HG03066 (cell line): ENCODE measurements around the gene A1BG.
A peak's percentile ranks its signal among the peaks of the same experiment; 100 is the strongest.
"Not testable (repeated sequence)": the region's sequence is repeated elsewhere in the genome, so short reads cannot be mapped to it uniquely, and the experiment has no call there.

ENCODE experiments used
- ATAC-seq: cut with Tn5 transposase; IDR thresholded peaks from one replicate; pipeline ENCODE4 v1.9.1; 2021; ENCODE audit warnings: low read depth; ENCODE audit not compliant: unreplicated experiment

A1BG gene

DNA sequence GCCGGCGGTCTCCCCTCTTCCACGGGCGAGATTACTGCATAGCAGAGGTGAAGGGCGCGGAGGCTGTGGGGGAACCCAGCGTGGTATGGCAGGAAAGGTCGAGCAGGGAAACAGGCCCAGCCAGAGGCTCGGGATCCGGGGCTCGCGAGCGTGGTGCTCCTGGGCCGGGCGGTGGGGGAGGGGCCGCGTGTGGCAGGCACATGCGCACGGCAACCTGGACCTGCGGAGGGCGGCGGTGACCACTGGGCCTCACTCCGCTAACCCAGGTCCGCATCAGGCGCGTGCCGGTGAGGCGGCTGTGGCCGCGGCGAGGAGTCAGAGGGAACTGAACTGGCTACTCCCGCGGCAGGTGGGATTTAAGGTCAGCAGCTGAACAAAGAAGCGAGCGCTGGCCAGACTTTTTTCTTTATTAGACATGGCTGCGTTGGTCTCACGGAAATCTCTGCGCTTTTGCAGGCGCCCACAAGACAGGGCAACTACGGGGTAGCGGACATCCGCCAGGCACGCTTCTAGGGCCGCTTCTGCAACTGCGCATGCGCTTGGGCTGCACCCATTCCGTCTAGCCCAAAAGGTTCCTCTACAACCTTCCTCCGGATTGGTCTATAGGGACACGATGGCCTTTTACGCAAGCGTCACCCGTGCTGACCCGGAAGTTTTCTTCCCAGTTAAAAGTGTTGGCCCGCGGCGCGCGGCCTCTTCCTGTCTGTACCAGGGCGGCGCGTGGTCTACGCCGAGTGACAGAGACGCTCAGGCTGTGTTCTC, 33.5 kb upstream of the A1BG start, which contains the start of gene RPS5:
RPS5 (plus strand) TSS at position 694 of the 762 bp plus-strand sequence. CDS start 869 bp downstream, outside the sequence.
- peak; percentile 82 for ATAC-seq

DNA sequence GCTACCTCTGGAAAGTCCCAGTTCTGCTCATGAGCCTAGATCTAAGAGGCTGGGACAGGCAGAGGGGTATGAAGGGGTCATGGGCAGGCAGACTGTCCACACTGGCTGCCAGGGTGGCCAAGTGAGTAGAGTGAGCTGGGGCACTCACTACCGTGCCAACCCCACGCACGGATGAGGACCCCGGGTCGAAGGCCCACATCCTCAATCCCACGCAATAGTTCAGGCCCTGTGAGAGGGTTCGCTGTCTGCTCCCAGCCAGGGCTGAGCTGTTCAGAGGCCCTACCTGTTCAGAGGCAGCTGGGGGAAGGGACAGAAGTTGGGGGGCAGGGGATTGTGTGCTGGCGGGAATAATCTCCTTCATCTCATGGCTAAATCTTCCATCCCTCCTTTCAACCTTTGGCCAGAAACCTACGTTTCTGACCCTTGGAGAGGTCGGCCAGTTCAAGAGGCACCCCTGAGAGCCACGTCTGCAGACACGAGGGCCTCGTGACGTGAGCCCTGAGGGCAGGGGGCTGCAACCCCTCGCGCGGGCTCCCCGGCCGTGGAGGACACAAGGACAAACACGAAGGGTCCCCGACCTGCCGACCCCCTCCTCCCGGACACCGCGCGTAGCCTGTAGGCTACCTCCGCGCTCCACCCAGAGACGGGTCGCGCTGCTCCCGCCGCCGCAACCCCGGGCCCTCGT, 32.7 kb upstream of the A1BG start:
- peak; percentile 10 for ATAC-seq

DNA sequence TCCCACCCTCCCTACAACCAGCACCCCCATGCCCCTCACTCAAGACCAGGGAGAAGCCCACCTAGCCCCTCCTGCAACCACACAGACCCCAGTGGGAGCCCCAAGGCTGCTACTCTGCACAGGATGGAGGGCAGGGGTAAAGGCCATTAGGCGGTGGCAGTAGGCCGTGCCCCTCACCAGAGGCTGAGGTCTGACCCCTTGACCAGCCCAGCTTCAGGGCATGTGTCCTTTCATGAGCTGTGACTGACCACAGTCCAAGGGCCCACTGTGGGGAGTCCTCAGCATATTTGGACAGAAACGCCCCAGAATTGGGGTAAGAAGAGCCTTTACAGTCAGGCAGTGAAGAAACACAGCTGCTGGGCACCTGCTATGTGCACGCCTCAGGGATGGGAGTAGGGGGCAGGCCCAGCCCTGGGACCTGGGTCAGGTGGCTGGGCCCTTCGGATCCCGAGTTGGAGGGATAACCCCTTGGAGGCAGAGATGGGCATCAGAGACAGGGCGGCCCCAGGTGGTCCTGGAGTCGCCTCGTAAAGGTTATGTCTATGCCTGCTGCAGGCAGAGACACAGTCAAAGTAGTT, 32.1 kb upstream of the A1BG start:
- no peak for ATAC-seq

GRCh38 chr19:58382997-58383603, 29.8 kb upstream of the A1BG start:
- no peak for ATAC-seq

GRCh38 chr19:58381460-58382212, 28.3 kb upstream of the A1BG start:
- ATAC-seq, result no peak

GRCh38 chr19:58380662-58381459, 27.6 kb upstream of the A1BG start, which contains the start of gene ZNF837:
TSS of gene ZNF837 (minus strand) at chr19:58381030. CDS start at chr19:58369332, 11,698 bp downstream.
- peak; percentile 85 for ATAC-seq

GRCh38 chr19:58380037-58380661, 26.9 kb upstream of the A1BG start:
- no peak for ATAC-seq

GRCh38 chr19:58379246-58379645, 26.0 kb upstream of the A1BG start:
- no peak for ATAC-seq

- not testable (repeated sequence) for ATAC-seq
Measured at GRCh38 chr19:58376724-58377123, 23.4 kb upstream of the A1BG start.

DNA sequence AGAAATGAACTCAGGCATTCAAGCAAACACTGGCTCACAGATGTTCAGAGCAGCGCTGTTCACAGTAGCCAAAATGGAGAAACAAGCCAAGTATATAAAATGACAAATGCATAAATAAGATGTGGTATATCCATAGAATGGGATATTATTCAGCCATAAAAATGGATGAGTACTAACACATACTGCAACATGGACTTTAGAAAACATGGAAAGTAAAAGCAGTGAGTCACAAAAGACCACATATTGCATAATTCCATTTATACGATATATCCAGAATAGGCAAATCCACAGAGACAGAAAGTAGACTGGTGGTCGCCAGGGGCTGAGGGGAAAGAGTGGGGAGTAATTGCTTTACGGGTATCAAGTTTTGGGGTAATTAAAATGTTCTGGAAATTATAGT, 20.9 kb upstream of the A1BG start:
- no peak for ATAC-seq

- ATAC-seq, result no peak
Measured at GRCh38 chr19:58372311-58373133, 19.2 kb upstream of the A1BG start.

DNA sequence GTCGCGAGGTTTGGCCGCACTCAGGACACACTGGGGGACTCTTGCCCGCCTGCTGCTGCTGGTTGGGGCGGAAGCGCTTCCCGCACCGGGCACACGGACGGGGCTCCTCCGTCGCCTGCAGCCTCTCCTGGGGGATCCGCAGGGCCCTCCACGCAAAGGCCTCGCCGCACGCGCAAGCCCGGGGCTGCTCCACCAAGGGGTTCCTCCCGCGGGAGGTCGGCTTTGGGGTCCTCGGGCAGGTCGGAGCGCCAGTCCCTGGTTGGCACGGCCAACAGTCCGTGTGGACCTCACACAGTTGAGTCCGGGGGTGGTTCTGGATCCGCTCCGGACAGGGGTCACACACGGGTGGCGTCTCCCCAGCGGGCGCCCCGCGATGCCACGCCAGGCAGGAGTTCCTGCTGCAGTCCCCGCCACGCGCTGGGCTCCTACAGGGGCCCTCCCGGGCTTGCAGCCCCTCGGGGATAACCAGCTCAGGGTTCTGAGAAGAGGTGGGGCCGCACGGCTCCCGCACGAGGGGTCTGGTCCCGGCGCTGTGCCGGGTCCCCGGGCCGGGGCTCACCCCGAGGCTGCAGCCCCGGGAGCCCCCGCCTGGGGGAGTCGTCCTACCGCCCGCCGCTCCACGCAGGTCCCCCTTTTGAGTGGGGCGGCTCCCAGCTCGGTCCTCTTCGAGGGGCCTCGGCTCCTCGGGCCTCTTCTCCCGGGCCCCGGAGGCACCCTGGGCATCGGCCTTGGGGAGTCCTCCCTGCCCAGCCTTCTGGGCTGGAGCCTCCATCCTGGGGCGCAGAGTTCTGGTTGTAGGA, 15.5 kb upstream of the A1BG start:
- no peak for ATAC-seq

DNA sequence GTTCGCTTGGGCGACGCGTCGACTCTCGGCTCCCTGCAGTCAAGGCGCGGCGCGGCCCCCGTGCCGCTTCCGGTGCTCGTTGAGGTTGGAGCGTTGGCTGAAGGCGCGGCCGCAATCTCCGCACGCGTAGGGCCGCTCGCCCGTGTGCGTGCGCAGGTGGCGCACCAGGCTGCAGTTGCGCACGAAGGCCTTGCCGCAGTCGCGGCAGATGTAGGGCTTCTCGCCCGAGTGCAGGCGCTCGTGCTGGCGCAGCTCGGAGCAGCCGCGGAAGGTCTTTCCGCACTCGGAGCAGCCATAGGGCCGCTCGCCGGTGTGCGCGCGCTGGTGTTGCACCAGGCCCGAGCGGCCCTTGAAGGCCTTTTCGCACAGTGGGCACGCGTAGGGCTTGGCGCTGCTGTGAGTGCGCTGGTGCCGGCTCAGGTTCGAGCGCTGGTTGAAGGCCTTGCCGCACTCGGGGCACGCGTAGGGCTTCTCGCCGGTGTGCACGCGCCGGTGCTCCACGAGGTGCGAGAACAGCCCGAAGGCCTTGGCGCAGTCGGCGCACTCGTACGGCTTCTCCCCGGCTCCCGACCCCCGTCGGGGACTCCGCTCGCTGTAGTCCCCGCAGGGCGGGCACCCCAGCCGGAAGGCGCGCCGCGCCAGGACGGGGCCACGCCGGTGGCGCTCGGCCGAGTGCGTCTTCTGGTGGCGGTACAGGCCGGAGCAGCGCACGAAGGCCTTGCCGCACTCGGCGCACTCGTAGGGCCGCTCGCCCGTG, 14.6 kb upstream of the A1BG start:
- no peak for ATAC-seq

DNA sequence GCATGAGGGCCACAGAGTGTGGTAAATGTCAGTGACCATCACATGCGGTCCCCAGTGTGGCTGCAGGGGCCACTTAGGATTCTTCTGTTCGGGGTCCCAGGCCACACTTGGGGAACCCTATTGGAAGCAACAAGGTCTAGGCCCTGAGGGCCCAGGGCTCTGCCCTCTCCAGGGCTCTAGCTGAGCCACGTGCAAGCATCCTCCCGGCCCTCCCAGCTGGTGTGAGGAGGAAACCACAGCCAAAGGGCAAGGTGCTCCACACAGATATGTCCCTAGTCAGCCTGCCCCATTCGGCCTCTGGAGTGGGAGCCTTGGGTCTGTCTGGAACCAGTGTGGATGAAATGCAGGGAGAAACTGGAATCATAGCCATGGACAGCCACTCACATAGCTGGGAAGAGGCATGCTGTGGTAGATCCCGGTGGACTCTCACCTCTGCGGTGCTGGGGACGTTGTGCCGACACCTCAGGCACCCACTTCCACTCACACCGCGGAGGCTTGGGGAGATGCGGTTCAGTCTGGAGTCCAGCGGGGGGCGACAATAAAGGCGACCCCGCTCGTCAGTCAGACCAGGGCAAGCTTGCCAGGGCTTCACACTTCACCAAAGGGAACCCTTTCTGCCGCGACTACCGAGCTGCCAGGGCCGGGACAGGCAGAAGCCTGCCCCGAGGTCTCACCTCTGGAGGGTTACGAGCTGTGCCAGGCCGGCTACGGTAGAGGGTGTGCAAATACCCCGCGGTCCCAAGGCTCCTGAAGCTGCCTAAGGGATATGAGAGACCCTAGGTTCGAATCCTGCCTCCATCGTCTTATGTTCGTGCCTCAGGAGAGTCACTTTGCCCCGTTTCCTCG, 13.5 kb upstream of the A1BG start:
- ATAC-seq, result no peak

DNA sequence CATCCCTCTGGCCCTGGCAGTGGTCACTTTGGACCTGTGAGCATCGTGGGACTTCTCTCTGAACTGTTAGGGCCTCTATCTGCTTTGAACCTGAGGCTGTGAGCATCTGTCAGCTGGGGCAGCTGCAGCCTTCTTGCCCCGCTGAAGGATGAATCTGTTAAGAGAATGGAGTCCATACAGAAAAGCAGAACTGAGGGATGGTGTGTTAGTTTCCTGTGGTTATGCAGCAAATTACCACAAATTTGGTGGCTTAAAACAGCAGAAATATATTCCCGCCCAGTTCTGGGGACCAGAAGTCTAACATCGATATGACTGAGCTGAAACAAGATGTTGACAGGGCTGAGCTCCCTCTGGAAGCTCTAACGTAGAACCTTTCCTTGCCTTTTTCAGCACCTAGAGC, 10.9 kb upstream of the A1BG start:
- ATAC-seq, result no peak
